ENCODE measurements around the gene ASTN2.

DNA sequence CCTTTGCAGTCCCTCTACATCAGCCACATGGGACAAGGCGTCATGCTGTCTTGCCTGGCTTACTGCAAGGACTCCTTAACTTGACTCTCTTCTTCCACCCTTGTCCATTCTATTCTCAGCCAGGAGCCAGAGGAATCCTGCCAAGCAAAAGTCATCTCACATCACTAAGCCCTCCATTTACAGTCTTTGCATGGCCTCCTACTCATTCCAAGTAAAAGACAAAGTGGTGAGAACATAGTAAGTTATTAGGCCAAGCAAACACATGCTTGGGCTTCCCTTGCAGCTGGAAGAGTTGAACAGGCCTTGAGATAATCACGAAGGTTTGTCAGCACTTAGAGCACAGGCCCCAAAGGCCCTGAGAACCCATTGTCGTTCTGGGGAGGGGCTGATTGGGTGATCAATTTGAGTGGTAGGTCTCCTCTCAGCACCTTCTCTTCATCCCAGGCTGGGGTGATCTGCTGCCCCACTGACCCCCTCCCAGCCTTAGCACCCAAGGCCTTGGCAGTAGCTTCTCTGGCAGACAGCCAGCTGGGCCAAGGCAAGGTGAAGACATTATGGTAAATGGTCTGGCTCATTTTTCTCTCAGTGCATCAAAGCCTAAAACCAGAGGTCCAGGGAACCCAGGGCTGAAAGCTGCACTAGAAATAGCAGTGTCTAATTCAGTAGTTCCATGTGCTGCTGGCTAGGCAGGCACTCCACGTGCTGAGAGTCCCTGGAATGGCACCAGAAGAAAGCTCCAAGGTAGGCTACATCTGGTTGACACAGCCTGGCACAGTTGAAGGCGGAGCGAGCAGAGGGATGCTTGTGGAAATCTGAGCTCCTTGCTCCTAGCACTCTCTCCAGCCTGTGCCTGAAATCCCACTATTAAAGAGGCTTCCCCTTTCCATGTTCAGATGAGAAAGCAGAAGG is 121.4 kb downstream of the ASTN2 start:
- TF ChIP-seq, protein P1, sequence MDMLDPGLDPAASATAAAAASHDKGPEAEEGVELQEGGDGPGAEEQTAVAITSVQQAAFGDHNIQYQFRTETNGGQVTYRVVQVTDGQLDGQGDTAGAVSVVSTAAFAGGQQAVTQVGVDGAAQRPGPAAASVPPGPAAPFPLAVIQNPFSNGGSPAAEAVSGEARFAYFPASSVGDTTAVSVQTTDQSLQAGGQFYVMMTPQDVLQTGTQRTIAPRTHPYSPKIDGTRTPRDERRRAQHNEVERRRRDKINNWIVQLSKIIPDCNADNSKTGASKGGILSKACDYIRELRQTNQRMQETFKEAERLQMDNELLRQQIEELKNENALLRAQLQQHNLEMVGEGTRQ (IDR thresholded peaks at IDR 0.05) = no peak
- TF ChIP-seq, protein P2, sequence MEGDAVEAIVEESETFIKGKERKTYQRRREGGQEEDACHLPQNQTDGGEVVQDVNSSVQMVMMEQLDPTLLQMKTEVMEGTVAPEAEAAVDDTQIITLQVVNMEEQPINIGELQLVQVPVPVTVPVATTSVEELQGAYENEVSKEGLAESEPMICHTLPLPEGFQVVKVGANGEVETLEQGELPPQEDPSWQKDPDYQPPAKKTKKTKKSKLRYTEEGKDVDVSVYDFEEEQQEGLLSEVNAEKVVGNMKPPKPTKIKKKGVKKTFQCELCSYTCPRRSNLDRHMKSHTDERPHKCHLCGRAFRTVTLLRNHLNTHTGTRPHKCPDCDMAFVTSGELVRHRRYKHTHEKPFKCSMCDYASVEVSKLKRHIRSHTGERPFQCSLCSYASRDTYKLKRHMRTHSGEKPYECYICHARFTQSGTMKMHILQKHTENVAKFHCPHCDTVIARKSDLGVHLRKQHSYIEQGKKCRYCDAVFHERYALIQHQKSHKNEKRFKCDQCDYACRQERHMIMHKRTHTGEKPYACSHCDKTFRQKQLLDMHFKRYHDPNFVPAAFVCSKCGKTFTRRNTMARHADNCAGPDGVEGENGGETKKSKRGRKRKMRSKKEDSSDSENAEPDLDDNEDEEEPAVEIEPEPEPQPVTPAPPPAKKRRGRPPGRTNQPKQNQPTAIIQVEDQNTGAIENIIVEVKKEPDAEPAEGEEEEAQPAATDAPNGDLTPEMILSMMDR (IDR thresholded peaks at IDR 0.05) = no peak
- TF ChIP-seq ZNF302 (CRISPR knock-in tag; IDR thresholded peaks at IDR 0.05) (no peak), EHMT2 (IDR thresholded peaks at IDR 0.05; ENCODE audit: low read depth) (no peak), PHF8 (IDR thresholded peaks at IDR 0.05; ENCODE audit: borderline replicate concordance, low read depth) (no peak), TP53 (CRISPR knock-in tag; IDR thresholded peaks at IDR 0.05) (no peak), ZSCAN20 (CRISPR knock-in tag; IDR thresholded peaks at IDR 0.05) (no peak)
